ENCODE data around the gene WTIP. TPM values are rescaled to one million over a fixed set of nuclear protein-coding genes. Genes with fewer than 3 reads are reported as not detected.

Gene WTIP
- total RNA-seq, 2 donors from 2014 or later = 3.0 to 8.3 TPM

- intact Hi-C loops (cut with DNase I) = no loop called here
- 78 to 88% methylated on average over 4 to 7 of the region's 7 CpGs for WGBS, 2 donors
- H3K27ac ChIP-seq = no peak overlapping the region
These were observed 2.2 kb upstream of the WTIP start for GRCh38 chr19:34479396-34479795.

GRCh38 chr19:34480491-34480890, 1.1 kb upstream of the WTIP start:
- intact Hi-C loops (cut with DNase I) = no loop called here
- 76 to 81% methylated on average over 8 to 11 of the region's 19 CpGs for WGBS, 2 donors
- ATAC-seq (no peak), DNase-seq (no peak)
- Histone ChIP-seq H3K27me3 (no peaks in the 10 kb centered on the region), H3K4me3 (no peak overlapping the region), H3K27ac (peak overlapping the region in 1 of 4 donors; percentile 78), H3K36me3 (replicated peaks in 1 of 2; ENCODE audit: insufficient read depth in 1 of 2, low read depth in 2 of 2) (no peaks in the 10 kb centered on the region), H3K9me3 (no peaks in the 10 kb centered on the region), H3K4me1 (peaks cover 25% of the 10 kb centered on the region)
- TF ChIP-seq CTCF (IDR thresholded peaks at IDR 0.05) (no peak), POLR2A (IDR thresholded peaks at IDR 0.05) (no peak)

More at GRCh38 chr19:34479396-34479795, 2.2 kb upstream of the WTIP start:
- Histone ChIP-seq H3K4me3 (no peak overlapping the region), H3K4me1 (peaks cover 24% of the 10 kb centered on the region), H3K9me3 (no peaks in the 10 kb centered on the region), H3K27me3 (no peaks in the 10 kb centered on the region), H3K36me3 (replicated peaks in 1 of 2; ENCODE audit: insufficient read depth in 1 of 2, low read depth in 2 of 2) (no peaks in the 10 kb centered on the region)
- no peak for ATAC-seq
- no peak for TF ChIP-seq CTCF (IDR thresholded peaks at IDR 0.05)
- TF ChIP-seq POLR2A (IDR thresholded peaks at IDR 0.05) = no peak
- no peak for DNase-seq

- H3K4me3 ChIP-seq = peak overlapping the region in 1 of 2 donors; percentile 34
- intact Hi-C loops (cut with DNase I) = no loop called here
- DNase-seq (no peak), ATAC-seq (peak; percentile 62)
- 2% methylated on average over 71 of the region's 84 CpGs; no CpG with 5 or more reads in 1 of the 2 donors for WGBS, 2 donors
- H3K27me3 ChIP-seq = no peaks in the 10 kb centered on the region
- H3K4me1 ChIP-seq = peaks cover 25% of the 10 kb centered on the region
- no peak for TF ChIP-seq CTCF (IDR thresholded peaks at IDR 0.05)
- TF ChIP-seq POLR2A (IDR thresholded peaks at IDR 0.05) = no peak
- H3K27ac ChIP-seq = peak overlapping the region in 3 of 4 donors; percentile 47 to 66 (median 57)
- H3K9me3 ChIP-seq = no peaks in the 10 kb centered on the region
- no peaks in the 10 kb centered on the region for H3K36me3 ChIP-seq (replicated peaks in 1 of 2; ENCODE audit: insufficient read depth in 1 of 2, low read depth in 2 of 2)
These were observed 362 bp downstream of the WTIP start for GRCh38 chr19:34481861-34482379.

GRCh38 chr19:34482380-34483250, 1.1 kb downstream of the WTIP start:
- DNase-seq = peak in 1 of 4 donors; percentile 22
- Histone ChIP-seq H3K36me3 (replicated peaks in 1 of 2; ENCODE audit: insufficient read depth in 1 of 2, low read depth in 2 of 2) (no peaks in the 10 kb centered on the region), H3K9me3 (no peaks in the 10 kb centered on the region), H3K27me3 (no peaks in the 10 kb centered on the region), H3K4me3 (peak overlapping the region in 1 of 2 donors; percentile 34), H3K27ac (peak overlapping the region in 2 of 4 donors; percentile 57 to 66), H3K4me1 (peaks cover 25% of the 10 kb centered on the region)
- WGBS, 2 donors = 9 to 33% methylated on average over 22 to 71 of the region's 72 CpGs
- peak; percentile 28 for ATAC-seq
- TF ChIP-seq POLR2A (IDR thresholded peaks at IDR 0.05) (no peak), CTCF (IDR thresholded peaks at IDR 0.05) (no peak)
- intact Hi-C loops (cut with DNase I) = no loop called here

Measured in body of pancreas (tissue), 4 donors.